ENCODE results near the gene PLPP3. TPM values are rescaled to one million over a fixed set of nuclear protein-coding genes. Genes with fewer than 3 reads are reported as not detected.

The PLPP3 gene
- total RNA-seq, 1 donor from 2014 or later: 101 TPM

DNA sequence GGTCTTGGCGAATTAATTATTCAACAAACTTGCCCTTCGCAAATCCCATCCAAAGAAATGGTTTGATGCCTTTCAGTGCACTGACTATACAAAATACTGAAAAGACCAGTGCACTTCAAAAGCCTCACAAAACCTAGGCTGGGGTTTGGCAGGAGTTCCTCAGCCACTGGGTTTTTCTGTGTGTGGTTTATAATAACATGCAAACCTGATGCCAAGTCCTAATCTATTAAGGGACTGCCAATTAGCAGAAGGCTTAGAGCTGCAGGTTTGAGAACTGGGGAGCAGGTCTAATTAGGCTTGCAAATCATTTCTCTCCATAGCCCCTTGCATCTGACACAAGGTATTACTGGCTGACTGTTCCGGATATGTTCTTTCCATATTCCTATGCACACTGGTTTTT lies 27.7 kb downstream of the PLPP3 start:
- H3K36me3 ChIP-seq: no peaks in the 10 kb centered on the region
- peak overlapping the region; percentile 86 for H3K27ac ChIP-seq (replicated peaks)
- H3K4me3 ChIP-seq: no peak overlapping the region
- intact Hi-C loops (cut with micrococcal nuclease): no loop called here
- peaks cover 100% of the 10 kb centered on the region for H3K4me1 ChIP-seq
- no peak for DNase-seq
- no peaks in the 10 kb centered on the region for H3K9me3 ChIP-seq (replicated peaks)
- TF ChIP-seq, protein P1, sequence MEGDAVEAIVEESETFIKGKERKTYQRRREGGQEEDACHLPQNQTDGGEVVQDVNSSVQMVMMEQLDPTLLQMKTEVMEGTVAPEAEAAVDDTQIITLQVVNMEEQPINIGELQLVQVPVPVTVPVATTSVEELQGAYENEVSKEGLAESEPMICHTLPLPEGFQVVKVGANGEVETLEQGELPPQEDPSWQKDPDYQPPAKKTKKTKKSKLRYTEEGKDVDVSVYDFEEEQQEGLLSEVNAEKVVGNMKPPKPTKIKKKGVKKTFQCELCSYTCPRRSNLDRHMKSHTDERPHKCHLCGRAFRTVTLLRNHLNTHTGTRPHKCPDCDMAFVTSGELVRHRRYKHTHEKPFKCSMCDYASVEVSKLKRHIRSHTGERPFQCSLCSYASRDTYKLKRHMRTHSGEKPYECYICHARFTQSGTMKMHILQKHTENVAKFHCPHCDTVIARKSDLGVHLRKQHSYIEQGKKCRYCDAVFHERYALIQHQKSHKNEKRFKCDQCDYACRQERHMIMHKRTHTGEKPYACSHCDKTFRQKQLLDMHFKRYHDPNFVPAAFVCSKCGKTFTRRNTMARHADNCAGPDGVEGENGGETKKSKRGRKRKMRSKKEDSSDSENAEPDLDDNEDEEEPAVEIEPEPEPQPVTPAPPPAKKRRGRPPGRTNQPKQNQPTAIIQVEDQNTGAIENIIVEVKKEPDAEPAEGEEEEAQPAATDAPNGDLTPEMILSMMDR (IDR thresholded peaks at IDR 0.05; ENCODE audit: borderline replicate concordance): no peak
- H3K27me3 ChIP-seq (ENCODE audit: low read depth): no peaks in the 10 kb centered on the region

DNA sequence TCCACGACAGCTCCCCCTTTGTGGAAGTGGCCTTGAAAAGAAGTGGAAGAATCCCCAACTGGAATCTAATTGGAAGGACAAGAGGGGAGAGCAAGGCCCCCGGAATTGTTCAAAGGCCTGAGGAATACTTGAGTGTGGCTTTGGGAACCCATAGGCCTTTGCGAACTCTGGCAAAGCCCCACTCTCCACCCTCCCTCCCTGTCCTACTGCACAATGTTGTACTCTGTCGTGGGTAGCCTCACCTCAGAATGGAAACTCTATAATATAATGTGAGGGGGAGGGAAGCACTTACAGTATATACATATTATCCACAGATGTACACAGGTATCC lies 28.5 kb downstream of the PLPP3 start:
- intact Hi-C loops (cut with micrococcal nuclease): no loop called here
- Histone ChIP-seq H3K9me3 (replicated peaks) (no peaks in the 10 kb centered on the region), H3K36me3 (no peaks in the 10 kb centered on the region), H3K27me3 (ENCODE audit: low read depth) (no peaks in the 10 kb centered on the region), H3K27ac (replicated peaks) (peak overlapping the region; percentile 86), H3K4me3 (no peak overlapping the region), H3K4me1 (peaks cover 100% of the 10 kb centered on the region)
- TF ChIP-seq, protein P1 (IDR thresholded peaks at IDR 0.05; ENCODE audit: borderline replicate concordance): no peak
- no peak for DNase-seq

DNA sequence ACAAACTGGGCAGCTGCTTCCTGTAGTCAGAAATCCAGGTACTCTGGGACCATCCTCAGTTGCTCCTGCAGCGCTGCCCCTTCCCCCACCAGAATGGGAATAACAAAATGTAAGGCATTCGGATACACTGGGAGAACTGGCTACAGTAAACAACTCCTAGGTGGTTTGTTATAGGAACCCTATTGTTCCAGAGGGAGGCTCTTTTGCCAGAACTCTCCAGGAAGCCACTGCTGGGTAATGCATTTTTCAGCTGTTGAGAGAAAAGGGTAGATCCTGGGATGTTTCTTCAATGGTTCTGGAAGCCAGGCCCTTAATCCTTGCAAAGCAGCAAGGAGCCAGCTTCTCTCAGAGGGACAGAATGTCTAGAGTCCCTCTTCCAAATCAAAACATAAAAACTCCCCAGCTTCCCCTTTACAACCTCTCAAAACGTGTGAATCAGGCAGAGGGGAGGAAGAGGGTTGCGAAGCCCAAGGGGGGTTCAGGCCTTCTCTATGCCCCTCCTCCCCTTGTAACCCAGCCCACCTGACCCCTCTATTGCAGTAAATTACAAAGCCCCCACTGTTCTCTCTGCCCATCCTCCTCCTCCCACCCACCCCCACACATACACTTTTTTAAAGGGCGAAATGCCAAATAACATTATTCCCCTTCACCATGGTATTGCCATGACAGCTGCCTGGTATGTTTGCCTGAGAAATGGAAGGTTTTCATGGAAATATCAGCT lies 29.1 kb downstream of the PLPP3 start:
- Histone ChIP-seq H3K4me1 (peaks cover 100% of the 10 kb centered on the region), H3K27me3 (ENCODE audit: low read depth) (no peaks in the 10 kb centered on the region)
- intact Hi-C loops (cut with micrococcal nuclease): no loop called here

DNA sequence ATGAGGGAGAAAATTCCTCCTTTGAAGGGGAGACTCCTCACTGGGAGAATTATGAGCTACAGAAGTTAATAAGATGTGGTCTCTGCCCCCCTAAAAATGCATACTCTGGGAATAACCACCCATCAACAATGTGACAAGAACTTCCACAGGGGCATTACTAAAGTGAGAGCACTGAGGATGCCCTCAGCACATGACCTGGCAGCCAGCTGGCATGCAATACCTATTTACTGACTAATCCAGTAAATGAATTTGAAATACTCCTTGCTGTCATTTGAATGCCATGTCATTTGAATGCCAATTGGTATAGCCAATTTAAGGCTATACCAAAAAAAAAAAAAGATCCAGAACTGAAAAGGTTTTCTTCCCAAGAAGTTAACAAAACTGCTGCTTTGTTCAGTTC lies 30.8 kb downstream of the PLPP3 start:
- Histone ChIP-seq H3K27me3 (ENCODE audit: low read depth) (no peaks in the 10 kb centered on the region), H3K27ac (replicated peaks) (peak overlapping the region; percentile 86), H3K4me3 (peak overlapping the region; percentile 6), H3K9me3 (replicated peaks) (no peaks in the 10 kb centered on the region), H3K4me1 (peaks cover 100% of the 10 kb centered on the region), H3K36me3 (no peaks in the 10 kb centered on the region)
- intact Hi-C loops (cut with micrococcal nuclease): no loop called here
- TF ChIP-seq, protein P1 (IDR thresholded peaks at IDR 0.05; ENCODE audit: borderline replicate concordance): no peak
- DNase-seq: no peak

More for the DNA sequence above, 29.1 kb downstream of the PLPP3 start:
- H3K36me3 ChIP-seq: no peaks in the 10 kb centered on the region
- no peaks in the 10 kb centered on the region for H3K9me3 ChIP-seq (replicated peaks)
- H3K27ac ChIP-seq (replicated peaks): peak overlapping the region; percentile 86
- H3K4me3 ChIP-seq: peak overlapping the region; percentile 15
- no peak for DNase-seq
- TF ChIP-seq, protein P1 (IDR thresholded peaks at IDR 0.05; ENCODE audit: borderline replicate concordance): no peak

DNA sequence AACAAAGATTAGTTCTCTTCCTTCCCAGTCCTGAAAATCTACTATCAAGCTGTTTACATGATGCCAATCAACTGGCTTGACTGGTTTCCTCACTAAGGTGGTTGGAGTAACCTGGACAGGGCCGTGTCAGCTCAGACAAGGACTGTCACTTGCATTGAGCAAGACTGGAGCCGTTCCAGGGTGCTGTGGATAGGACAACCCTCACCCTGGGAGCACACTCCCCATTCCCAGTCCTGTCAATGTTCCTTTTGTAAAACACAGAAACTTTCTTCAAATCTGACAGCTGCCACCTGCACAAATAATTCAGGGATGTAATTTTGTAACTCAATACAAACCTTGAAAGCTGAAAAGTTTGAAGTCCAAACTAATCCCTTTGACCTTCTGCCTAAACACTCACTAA lies 31.4 kb downstream of the PLPP3 start:
- Histone ChIP-seq H3K27me3 (ENCODE audit: low read depth) (no peaks in the 10 kb centered on the region), H3K27ac (replicated peaks) (peak overlapping the region; percentile 86), H3K4me1 (peaks cover 100% of the 10 kb centered on the region), H3K9me3 (replicated peaks) (no peaks in the 10 kb centered on the region), H3K36me3 (no peaks in the 10 kb centered on the region), H3K4me3 (peak overlapping the region; percentile 6)
- intact Hi-C loops (cut with micrococcal nuclease): no loop called here
- TF ChIP-seq, protein P1 (IDR thresholded peaks at IDR 0.05; ENCODE audit: borderline replicate concordance): no peak
- peak; percentile 61 for DNase-seq

All from left ventricle myocardium inferior (tissue), 1 donor.